K562 (cell line): ENCODE measurements around the gene OSGEP. TPM values are rescaled to one million over a fixed set of nuclear protein-coding genes. Genes with fewer than 3 reads are reported as not detected.
A peak's percentile ranks its signal among the peaks of the same experiment; 100 is the strongest.

ENCODE experiments used
- BRD4 ChIP-seq: fragments of 200-600 bp; sonication (generic); IDR thresholded peaks from 2 replicates; pipeline ENCODE4 v1.6.1; 2017; ENCODE audit warnings: inconsistent platforms
- CEBPZ ChIP-seq: fragments of 150-350 bp; IDR thresholded peaks from 2 replicates; pipeline ENCODE4 v1.6.1; 2014; ENCODE audit warnings: low read depth, mild to moderate bottlenecking, low read length, borderline replicate concordance
- DDX20 ChIP-seq: fragments of 450-650 bp; IDR thresholded peaks from 2 replicates; pipeline ENCODE4 v1.6.1; 2016; ENCODE audit warnings: missing genetic modification characterization, low read depth, mild to moderate bottlenecking, missing compliant biosample characterization, moderate library complexity
- IRF9 ChIP-seq: fragments of 450-650 bp; IDR thresholded peaks from 2 replicates; pipeline ENCODE4 v1.6.1; 2016; ENCODE audit warnings: missing biosample characterization, missing genetic modification characterization
- KDM5B ChIP-seq: fragments of 200-600 bp; sonication (generic); IDR thresholded peaks from 2 replicates; pipeline ENCODE4 v1.6.1; 2012; ENCODE audit warnings: low read depth, mild to moderate bottlenecking, moderate library complexity, low read length, control low read depth, inconsistent platforms; ENCODE audit not compliant: insufficient replicate concordance
- POLR3A ChIP-seq: IDR thresholded peaks from 2 replicates; pipeline ENCODE4 v1.6.1; 2011; ENCODE audit warnings: borderline replicate concordance, mild to moderate bottlenecking, moderate library complexity; ENCODE audit not compliant: insufficient read length, insufficient read depth; ENCODE audit errors: extremely low read depth
- RAD21 ChIP-seq, 2 experiments: fragments of 250-450 bp in 1 of 2; fragments of 450-650 bp in 1 of 2; sonication (Bioruptor Pico) in 1 of 2; formaldehyde crosslinking in 1 of 2; IDR thresholded peaks in 1 of 2; conservative IDR thresholded peaks in 1 of 2; 2 replicates each; pipeline versions ENCODE4 v1.4.0 to v1.8.0; 2020 to 2022; ENCODE audit warnings: mild to moderate bottlenecking in 2 of 2, moderate library complexity in 1 of 2
- SMAD1 ChIP-seq: fragments of 150-350 bp; IDR thresholded peaks from 2 replicates; pipeline ENCODE4 v1.6.1; 2014; ENCODE audit warnings: low read length, low read depth; ENCODE audit not compliant: partially characterized antibody
- SREBF1 ChIP-seq: fragments of 150-350 bp; IDR thresholded peaks from 2 replicates; pipeline ENCODE4 v1.6.1; 2014; ENCODE audit warnings: antibody characterized with exemption, low read depth, low read length, borderline replicate concordance
- SRSF9 ChIP-seq: fragments of 200-400 bp; formaldehyde crosslinking; IDR thresholded peaks from 2 replicates; pipeline ENCODE4 v1.6.1; 2017; ENCODE audit warnings: low read depth, low read length, borderline replicate concordance
- TCF7L2 ChIP-seq: fragments of 150-350 bp; IDR thresholded peaks from 2 replicates; pipeline ENCODE4 v1.6.1; 2016; ENCODE audit warnings: low read depth, mild to moderate bottlenecking, low read length, moderate library complexity
- TGIF2 ChIP-seq: sonication (generic); formaldehyde crosslinking; IDR thresholded peaks from 2 replicates; pipeline ENCODE4 v1.8.1; 2022; ENCODE audit warnings: mild to moderate bottlenecking, missing genetic modification reagents, moderate library complexity
- ZHX1 ChIP-seq: fragments of 150-350 bp; conservative IDR thresholded peaks from 2 replicates; pipeline ENCODE4 v1.6.1; 2014; ENCODE audit warnings: low read length
- ZKSCAN8 ChIP-seq: fragments of 200-800 bp; sonication (Bioruptor generic); IDR thresholded peaks from 2 replicates; pipeline ENCODE4 v1.6.1; 2016; ENCODE audit warnings: missing genetic modification characterization, missing compliant biosample characterization
- ZNF584 ChIP-seq: fragments of 200-800 bp; sonication (Bioruptor generic); IDR thresholded peaks from 2 replicates; pipeline ENCODE4 v1.6.1; 2016; ENCODE audit warnings: low read depth, mild to moderate bottlenecking, missing genetic modification characterization, missing compliant biosample characterization
- ZNF668 ChIP-seq: fragments of 250-450 bp; sonication (Bioruptor Pico); IDR thresholded peaks from 2 replicates; pipeline ENCODE4 v1.8.0; 2022; ENCODE audit warnings: mild to moderate bottlenecking, inconsistent platforms
- polyA plus RNA-seq, 8 experiments: library from polyadenylated mRNA; depleted of rRNA in 4 of 8; stranded (reverse) in 5 of 8; unstranded in 3 of 8; fragments of >200 nt; fragmentation: Nextera tagmentation in 2 of 8; fragmentation: Illumina TruSeq in 1 of 8; extraction: Ambion mirVana in 2 of 8; extraction: Trizol in 1 of 8; gene quantifications; 2 replicates each; pipeline versions ENCODE4 v1.2.1 to v1.2.3, GENCODE V29; 2011 to 2014; ENCODE audit warnings: inconsistent platforms in 1 of 8, missing spikeins in 1 of 8
- total RNA-seq, 7 experiments: library from RNA; depleted of rRNA in 6 of 7; stranded (reverse); fragments of >200 nt in 6 of 7; fragmentation: Illumina TruSeq in 2 of 7; extraction: Trizol in 2 of 7; gene quantifications; 2 replicates each; pipeline versions ENCODE4 v1.2.1 to v1.2.3, GENCODE V29; 2011 to 2021; ENCODE audit warnings: low replicate concordance in 1 of 7
- TF ChIP-seq, protein P1 (sequence below): fragments of 250-450 bp; sonication (Bioruptor Pico); IDR thresholded peaks from 2 replicates; pipeline ENCODE4 v1.8.0; 2021; ENCODE audit warnings: mild to moderate bottlenecking, moderate library complexity

Gene OSGEP
- total and polyA plus RNA-seq, 9 of the 15 experiments (the other 6 are each of a cell fraction or from before 2014, with no cell fraction given) = 32.1 to 59.2 (median 44.1) TPM

GRCh38 chr14:20461225-20462141, 6.9 kb upstream of the OSGEP start, which contains the start of gene PIP4P1 (continued):
- no peak for TF ChIP-seq ZHX1
- no peak for TF ChIP-seq BRD4
- no peak for TF ChIP-seq SRSF9
- TF ChIP-seq TCF7L2 = no peak
- TF ChIP-seq KDM5B = peak; percentile 84
- no peak for TF ChIP-seq DDX20 (tag)
- 0 out of 2 replicates have a peak, but pooled peaks have one; percentile 35 for TF ChIP-seq SREBF1
- TF ChIP-seq RAD21 (CRISPR knock-in tag; conservative IDR thresholded peaks at IDR 0.05 in 1 of 2, IDR thresholded peaks at IDR 0.05 in 1 of 2) = no peak; a peak in 1 of 4 replicates
- TF ChIP-seq ZKSCAN8 = 0 out of 2 replicates have a peak, but pooled peaks have one; percentile 35
- TF ChIP-seq CEBPZ = no peak
- no peak for TF ChIP-seq TGIF2
- TF ChIP-seq SMAD1 = no peak
- peak; percentile 55; the same call in 1 of the 2 replicates for TF ChIP-seq ZNF668 (CRISPR knock-in tag)
- 0 out of 2 replicates have a peak, but pooled peaks have one; percentile 45 for TF ChIP-seq ZNF584 (CRISPR knock-in tag)
- TF ChIP-seq, protein P1, sequence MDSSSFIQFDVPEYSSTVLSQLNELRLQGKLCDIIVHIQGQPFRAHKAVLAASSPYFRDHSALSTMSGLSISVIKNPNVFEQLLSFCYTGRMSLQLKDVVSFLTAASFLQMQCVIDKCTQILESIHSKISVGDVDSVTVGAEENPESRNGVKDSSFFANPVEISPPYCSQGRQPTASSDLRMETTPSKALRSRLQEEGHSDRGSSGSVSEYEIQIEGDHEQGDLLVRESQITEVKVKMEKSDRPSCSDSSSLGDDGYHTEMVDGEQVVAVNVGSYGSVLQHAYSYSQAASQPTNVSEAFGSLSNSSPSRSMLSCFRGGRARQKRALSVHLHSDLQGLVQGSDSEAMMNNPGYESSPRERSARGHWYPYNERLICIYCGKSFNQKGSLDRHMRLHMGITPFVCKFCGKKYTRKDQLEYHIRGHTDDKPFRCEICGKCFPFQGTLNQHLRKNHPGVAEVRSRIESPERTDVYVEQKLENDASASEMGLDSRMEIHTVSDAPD (CRISPR knock-in tag) = no peak
- no peak for TF ChIP-seq IRF9 (tag)
- TF ChIP-seq POLR3A = no peak
